COLO829 (cell line): ENCODE results near the gene ZSCAN1.

Experiments used
- DNase-seq: peaks from one replicate; pipeline ENCODE4 v3.0.0; 2012; ENCODE audit warnings: low spot score

The ZSCAN1 gene

DNA sequence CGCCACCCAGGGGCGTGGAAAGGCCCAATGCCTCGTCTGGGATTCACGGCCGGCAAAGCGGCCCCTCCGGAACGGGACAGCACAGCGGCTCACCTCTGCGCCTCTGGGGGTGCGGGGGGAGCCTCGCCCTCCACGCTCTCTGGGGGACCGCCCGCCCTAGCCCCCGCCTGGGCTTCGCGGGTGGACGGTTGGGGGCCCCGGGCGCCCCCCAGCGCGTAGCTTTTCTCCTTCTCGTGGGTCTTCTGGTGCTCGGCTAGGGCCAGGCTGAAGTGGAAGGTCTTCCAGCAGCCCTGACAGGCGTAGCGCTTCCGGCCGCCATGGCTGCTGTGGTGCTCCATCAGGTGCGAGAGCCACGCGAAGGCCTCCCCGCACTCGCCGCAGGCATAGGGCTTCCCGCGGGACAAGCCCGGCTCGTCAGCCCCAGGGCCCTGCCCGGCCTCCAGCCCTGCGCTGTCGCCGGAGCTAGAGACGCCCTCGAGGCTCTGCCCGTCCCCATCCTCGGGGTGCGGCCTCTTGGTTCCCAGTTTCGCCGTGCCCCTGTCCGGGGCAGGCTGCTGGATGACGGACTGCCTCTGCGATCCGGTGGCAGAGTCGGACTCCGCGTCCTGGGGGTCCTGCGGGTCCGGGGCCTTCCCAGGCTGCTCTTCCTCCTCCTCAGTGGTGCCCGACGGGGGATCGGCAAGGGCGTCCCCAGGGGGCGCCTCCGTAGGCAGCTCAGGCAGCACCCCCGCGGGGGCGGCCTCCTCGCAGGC, 50.9 kb downstream of the ZSCAN1 start:
- DNase-seq: no peak

DNA sequence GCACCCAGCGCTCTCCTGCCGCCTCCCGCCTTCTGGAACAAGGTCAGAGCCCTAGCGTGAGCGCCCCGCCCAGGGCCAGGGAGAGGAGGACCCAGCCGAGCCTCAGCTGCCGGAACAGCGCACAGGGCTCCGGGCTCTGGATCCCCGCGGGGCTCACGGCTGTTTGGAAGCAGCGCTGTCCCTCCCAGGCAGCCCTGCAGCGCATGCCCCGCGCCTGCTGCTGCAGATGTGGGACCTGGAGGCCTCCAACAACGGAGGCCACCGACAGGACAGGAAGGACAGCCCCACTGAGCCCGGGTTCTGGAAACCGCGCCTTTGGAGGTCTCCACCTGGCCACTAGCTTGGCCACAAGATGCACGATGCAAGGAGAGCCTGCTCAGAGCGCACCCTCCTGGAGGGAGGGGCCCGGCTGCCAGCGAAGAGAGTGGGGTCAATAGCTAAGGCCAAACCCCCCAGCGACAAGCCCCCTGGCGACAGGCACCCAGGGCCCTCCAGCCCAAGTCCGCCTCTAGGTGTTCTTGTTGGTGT, 51.6 kb downstream of the ZSCAN1 start:
- no peak for DNase-seq

GRCh38 chr19:58086825-58087710, 53.2 kb downstream of the ZSCAN1 start:
- DNase-seq: no peak

DNA sequence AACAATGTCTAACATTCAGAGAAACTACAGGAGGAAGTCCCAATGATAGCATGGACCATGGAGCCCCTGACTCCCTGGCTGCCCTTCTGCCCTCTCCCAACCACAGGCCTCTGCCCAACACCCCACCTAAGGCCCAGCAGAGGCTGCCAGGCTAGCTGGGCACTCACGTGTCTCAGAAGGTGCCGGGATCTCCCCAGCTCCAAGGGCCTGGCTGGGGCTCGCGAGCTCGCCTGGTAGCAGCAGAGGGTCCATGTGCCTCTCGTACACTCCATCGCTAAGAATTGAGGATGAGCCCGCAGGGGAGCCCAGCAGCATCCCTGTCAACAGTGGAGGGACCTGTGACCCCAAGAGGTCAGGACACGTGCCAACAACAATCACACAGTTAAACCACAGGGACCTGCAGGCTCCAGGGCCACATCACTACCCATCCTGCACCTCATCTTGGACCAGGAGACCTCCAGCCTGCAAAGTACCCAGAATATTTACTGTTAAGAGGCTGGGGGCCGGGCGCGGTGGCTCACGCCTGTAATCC, 54.8 kb downstream of the ZSCAN1 start:
- no peak for DNase-seq

DNA sequence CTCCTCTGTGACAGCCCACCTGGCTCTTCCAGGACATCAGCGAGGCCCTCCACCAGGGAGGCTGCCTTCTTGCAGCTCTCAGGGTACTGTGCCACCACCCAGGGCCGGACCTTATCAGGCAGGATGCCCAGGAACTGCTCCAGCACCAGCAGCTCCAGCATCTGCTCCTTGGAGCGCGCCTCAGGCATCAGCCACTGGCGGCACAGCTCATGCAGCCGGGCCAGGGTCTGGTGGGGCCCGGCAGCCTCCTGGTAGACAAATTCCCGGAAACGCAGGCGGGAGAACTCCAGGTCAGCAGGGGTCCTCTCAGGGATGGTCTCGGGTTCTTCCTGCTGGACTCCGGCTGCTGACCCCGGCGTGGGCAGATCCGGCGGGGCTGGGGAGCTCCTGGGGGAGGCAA, 56.0 kb downstream of the ZSCAN1 start:
- DNase-seq: no peak

GRCh38 chr19:58091251-58091995, 57.6 kb downstream of the ZSCAN1 start:
- DNase-seq: no peak

DNA sequence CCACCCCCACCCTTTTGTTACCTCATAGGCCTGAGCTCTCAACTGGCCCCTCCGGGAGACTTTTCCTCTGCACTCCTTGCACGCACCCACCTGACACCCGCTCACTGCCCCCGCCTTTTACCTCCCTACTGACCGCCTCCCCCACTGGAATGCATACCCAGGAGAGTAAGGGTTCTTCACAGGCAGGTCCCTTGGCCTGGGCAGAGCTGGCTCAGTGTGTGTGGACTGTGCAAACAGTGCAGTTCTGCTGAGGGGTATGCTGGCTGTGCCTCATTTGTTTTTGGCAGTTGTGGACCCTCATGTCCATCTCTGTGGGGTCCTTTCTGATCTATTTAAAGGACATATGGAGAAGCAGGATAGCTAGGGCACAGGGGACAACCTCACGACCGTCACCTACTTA, 59.2 kb downstream of the ZSCAN1 start:
- no peak for DNase-seq

- DNase-seq: no peak
Measured at GRCh38 chr19:58095328-58095727, 61.5 kb downstream of the ZSCAN1 start.

GRCh38 chr19:58096884-58097283, 63.1 kb downstream of the ZSCAN1 start:
- no peak for DNase-seq

GRCh38 chr19:58097349-58097748, 63.5 kb downstream of the ZSCAN1 start:
- no peak for DNase-seq

DNA sequence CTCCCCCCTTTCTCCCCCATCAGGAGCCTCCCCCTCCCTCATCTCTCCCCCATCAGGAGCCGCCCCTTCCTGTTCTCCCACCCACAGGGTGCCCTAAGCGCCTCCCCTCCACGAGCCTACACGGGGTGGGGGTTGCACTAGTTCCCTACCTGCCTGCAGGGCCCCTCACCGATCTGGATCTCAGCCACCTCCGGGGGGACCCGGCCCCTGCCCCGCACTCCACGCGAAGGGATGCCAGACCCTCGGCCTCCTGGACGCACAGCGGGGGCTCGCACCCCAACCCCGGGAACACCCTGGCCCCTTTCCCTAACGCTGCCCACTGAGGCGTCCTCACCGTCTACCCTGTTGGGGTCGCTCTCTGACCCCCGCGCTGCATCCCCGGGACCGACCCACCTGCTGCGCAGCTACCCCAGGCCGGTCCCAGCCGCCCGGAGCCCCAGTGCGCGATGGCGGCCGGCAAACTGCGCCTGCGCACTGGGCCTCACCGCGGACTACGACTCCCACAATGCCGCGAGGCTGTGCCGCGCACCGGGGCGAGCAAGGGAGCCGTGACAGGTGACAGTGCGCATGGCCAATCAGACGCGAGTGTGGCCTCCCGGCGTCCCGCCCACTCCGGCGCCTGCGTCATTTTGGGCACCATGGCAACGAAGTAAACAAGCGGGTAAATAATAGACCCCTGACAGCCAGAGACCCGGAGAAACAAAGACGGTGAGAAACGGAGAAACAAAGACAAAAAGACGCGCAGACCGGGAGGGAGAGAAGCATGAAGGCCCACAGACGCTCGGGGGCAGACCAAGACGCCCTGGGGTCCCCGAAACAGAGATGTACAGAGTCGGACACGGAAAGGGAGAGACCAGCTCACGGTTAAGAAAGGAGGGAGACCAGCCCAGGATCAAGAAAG, 64.2 kb downstream of the ZSCAN1 start, which contains the start of gene ZSCAN18:
TSS of gene ZSCAN18 (minus strand) at position 451 of the 901 bp plus-strand sequence. CDS start 7,964 bp downstream, outside the sequence.
- DNase-seq: peak; percentile 16

DNA sequence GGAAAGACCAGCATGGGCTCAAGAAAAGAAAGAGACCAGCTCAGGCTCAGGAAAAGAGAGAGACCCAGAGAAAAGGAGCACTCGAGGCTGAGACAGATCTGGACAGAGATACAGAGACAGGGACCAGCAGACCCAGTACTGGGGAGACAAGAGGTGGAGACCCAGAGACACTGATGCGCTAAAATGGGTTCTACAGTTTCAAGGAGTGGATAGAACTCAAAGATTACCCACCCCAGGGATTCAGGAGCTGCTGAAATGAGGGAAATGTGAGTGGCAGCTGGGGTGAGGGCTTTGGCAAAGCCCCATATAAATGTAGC, 64.8 kb downstream of the ZSCAN1 start:
- DNase-seq: no peak
